DND-41 (cell line): ENCODE data around the gene ZBED6.
"Not testable (repeated sequence)": the region's sequence is repeated elsewhere in the genome, so short reads cannot be mapped to it uniquely, and the experiment has no call there.

Experiments
- EZH2 ChIP-seq: IDR thresholded peaks from 3 replicates; pipeline ENCODE4 v1.6.1; 2012; ENCODE audit warnings: borderline replicate concordance, low read depth, mild to moderate bottlenecking, moderate library complexity, low read length, inconsistent platforms; ENCODE audit not compliant: severe bottlenecking
- TF ChIP-seq, protein P1 (sequence below): IDR thresholded peaks from 2 replicates; pipeline ENCODE4 v1.5.1; 2012; ENCODE audit warnings: borderline replicate concordance, low read length, moderate library complexity, mild to moderate bottlenecking; ENCODE audit not compliant: poor library complexity, severe bottlenecking; ENCODE audit errors: extremely low read depth

DNA sequence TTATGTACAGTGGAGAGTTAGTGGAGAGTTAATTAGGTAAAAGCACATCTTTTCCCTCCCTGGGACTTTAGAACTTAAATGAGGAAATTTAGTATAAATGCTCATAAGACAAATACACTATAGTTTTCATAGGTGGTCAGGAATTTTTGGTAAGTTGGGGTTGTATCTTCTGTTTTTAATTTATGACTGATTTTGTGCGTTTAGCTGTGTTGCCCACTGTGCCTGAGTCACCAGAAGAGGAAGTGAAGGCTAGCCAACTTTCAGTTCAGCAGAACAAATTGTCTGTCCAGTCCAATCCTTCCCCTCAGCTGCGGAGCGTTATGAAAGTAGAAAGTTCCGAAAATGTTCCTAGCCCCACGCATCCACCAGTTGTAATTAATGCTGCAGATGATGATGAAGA is 33.8 kb downstream of the ZBED6 start:
- TF ChIP-seq, protein P1, sequence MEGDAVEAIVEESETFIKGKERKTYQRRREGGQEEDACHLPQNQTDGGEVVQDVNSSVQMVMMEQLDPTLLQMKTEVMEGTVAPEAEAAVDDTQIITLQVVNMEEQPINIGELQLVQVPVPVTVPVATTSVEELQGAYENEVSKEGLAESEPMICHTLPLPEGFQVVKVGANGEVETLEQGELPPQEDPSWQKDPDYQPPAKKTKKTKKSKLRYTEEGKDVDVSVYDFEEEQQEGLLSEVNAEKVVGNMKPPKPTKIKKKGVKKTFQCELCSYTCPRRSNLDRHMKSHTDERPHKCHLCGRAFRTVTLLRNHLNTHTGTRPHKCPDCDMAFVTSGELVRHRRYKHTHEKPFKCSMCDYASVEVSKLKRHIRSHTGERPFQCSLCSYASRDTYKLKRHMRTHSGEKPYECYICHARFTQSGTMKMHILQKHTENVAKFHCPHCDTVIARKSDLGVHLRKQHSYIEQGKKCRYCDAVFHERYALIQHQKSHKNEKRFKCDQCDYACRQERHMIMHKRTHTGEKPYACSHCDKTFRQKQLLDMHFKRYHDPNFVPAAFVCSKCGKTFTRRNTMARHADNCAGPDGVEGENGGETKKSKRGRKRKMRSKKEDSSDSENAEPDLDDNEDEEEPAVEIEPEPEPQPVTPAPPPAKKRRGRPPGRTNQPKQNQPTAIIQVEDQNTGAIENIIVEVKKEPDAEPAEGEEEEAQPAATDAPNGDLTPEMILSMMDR, result not testable (repeated sequence)
- not testable (repeated sequence) for TF ChIP-seq EZH2
